HEK293 (cell line): Measurements from ENCODE around the gene ARHGAP15.

ENCODE experiments used
- CTCF ChIA-PET: fragments of 350-600 bp; formaldehyde crosslinking; extraction: SDS; loops from one replicate; lab custom pipeline; 2021; ENCODE audit warnings: antibody characterized with exemption; lab: Yijun Ruan, JAX
- POLR2A ChIA-PET: fragments of 300-600 bp; formaldehyde crosslinking; extraction: SDS; loops from one replicate; lab custom pipeline; 2020; ENCODE audit warnings: antibody characterized with exemption, inconsistent platforms; lab: Yijun Ruan, JAX
- H3K27ac ChIP-seq: fragments of 200-500 bp; sonication (Bioruptor generic); 2 replicates; pipeline ENCODE4 v1.5.1; 2014; ENCODE audit warnings: low read depth, low read length, control low read depth, inconsistent platforms; ENCODE audit errors: extremely low read depth
- H3K36me3 ChIP-seq, 2 experiments: fragments of 200-500 bp in 1 of 2; sonication (Bioruptor generic) in 1 of 2; 1 replicate in 1 of 2; 2 replicates in 1 of 2; pipeline ENCODE4 v1.5.1; 2014 to 2017; ENCODE audit warnings: inconsistent platforms in 2 of 2, low read length in 2 of 2; ENCODE audit not compliant: control insufficient read depth in 2 of 2, insufficient read depth in 1 of 2
- H3K4me1 ChIP-seq: fragments of 200-500 bp; sonication (Bioruptor generic); 2 replicates; pipeline ENCODE4 v1.5.1; 2014; ENCODE audit warnings: mild to moderate bottlenecking, low read length, inconsistent platforms; ENCODE audit not compliant: control insufficient read depth, insufficient read depth
- H3K4me3 ChIP-seq: 2 replicates; pipeline ENCODE4 v1.5.1; 2011; ENCODE audit warnings: low read depth, mild to moderate bottlenecking, control low read depth, low read length, moderate library complexity
- H3K9me3 ChIP-seq: fragments of 200-500 bp; sonication (Bioruptor generic); 2 replicates; pipeline ENCODE4 v1.5.1; 2014; ENCODE audit warnings: low read depth, low read length, inconsistent platforms; ENCODE audit not compliant: control insufficient read depth, insufficient read depth
- FEZF1 ChIP-seq: fragments of 450-650 bp; formaldehyde crosslinking; IDR thresholded peaks from 2 replicates; pipeline ENCODE4 v1.5.1; 2016; ENCODE audit warnings: missing biosample characterization, missing genetic modification characterization
- KLF7 ChIP-seq: fragments of 450-650 bp; formaldehyde crosslinking; IDR thresholded peaks from 2 replicates; pipeline ENCODE4 v1.5.1; 2016; ENCODE audit warnings: missing biosample characterization, missing genetic modification characterization, borderline replicate concordance
- MZF1 ChIP-seq: fragments of 450-650 bp; formaldehyde crosslinking; IDR thresholded peaks from 2 replicates; pipeline ENCODE4 v1.5.1; 2017; ENCODE audit warnings: missing biosample characterization, missing genetic modification characterization, borderline replicate concordance
- ZNF169 ChIP-seq: fragments of 450-650 bp; formaldehyde crosslinking; IDR thresholded peaks from 2 replicates; pipeline ENCODE4 v1.5.1; 2016; ENCODE audit warnings: missing biosample characterization, missing genetic modification characterization
- ZNF214 ChIP-seq: fragments of 450-650 bp; formaldehyde crosslinking; IDR thresholded peaks from 2 replicates; pipeline ENCODE4 v1.5.1; 2017; ENCODE audit warnings: missing biosample characterization, mild to moderate bottlenecking, missing genetic modification characterization, borderline replicate concordance
- ZNF23 ChIP-seq: fragments of 450-650 bp; formaldehyde crosslinking; IDR thresholded peaks from 2 replicates; pipeline ENCODE4 v1.5.1; 2016; ENCODE audit warnings: missing biosample characterization, missing genetic modification characterization, borderline replicate concordance
- ZNF335 ChIP-seq: fragments of 450-650 bp; formaldehyde crosslinking; conservative IDR thresholded peaks from 2 replicates; pipeline ENCODE4 v1.5.1; 2016; ENCODE audit warnings: missing biosample characterization, missing genetic modification characterization
- ZNF426 ChIP-seq: fragments of 450-650 bp; formaldehyde crosslinking; IDR thresholded peaks from 2 replicates; pipeline ENCODE4 v1.5.1; 2017; ENCODE audit warnings: missing biosample characterization, missing genetic modification characterization, mild to moderate bottlenecking, inconsistent platforms, moderate library complexity
- ZNF548 ChIP-seq: fragments of 450-650 bp; formaldehyde crosslinking; IDR thresholded peaks from 2 replicates; pipeline ENCODE4 v1.5.1; 2016; ENCODE audit warnings: missing biosample characterization, missing genetic modification characterization
- ZNF549 ChIP-seq: fragments of 450-650 bp; IDR thresholded peaks from 2 replicates; pipeline ENCODE4 v1.5.1; 2018; ENCODE audit warnings: missing biosample characterization, missing genetic modification characterization, mild to moderate bottlenecking, inconsistent platforms, moderate library complexity
- ZNF596 ChIP-seq: fragments of 450-650 bp; IDR thresholded peaks from 2 replicates; pipeline ENCODE4 v1.5.0; 2018; ENCODE audit warnings: missing biosample characterization, mild to moderate bottlenecking, missing genetic modification characterization, moderate library complexity
- ZNF600 ChIP-seq: fragments of 450-650 bp; formaldehyde crosslinking; IDR thresholded peaks from 2 replicates; pipeline ENCODE4 v1.5.1; 2016; ENCODE audit warnings: missing biosample characterization, missing genetic modification characterization
- ZNF623 ChIP-seq: fragments of 450-650 bp; formaldehyde crosslinking; IDR thresholded peaks from 2 replicates; pipeline ENCODE4 v1.5.1; 2016; ENCODE audit warnings: missing biosample characterization, missing genetic modification characterization
- ZNF654 ChIP-seq: fragments of 450-650 bp; formaldehyde crosslinking; IDR thresholded peaks from 2 replicates; pipeline ENCODE4 v1.5.1; 2016; ENCODE audit warnings: low read depth, missing biosample characterization, missing genetic modification characterization
- ZNF670 ChIP-seq: fragments of 450-650 bp; formaldehyde crosslinking; IDR thresholded peaks from 2 replicates; pipeline ENCODE4 v1.5.1; 2016; ENCODE audit warnings: missing biosample characterization, missing genetic modification characterization, low read depth
- ZSCAN23 ChIP-seq: fragments of 450-650 bp; formaldehyde crosslinking; IDR thresholded peaks from 2 replicates; pipeline ENCODE4 v1.5.1; 2016; ENCODE audit warnings: missing biosample characterization, missing genetic modification characterization
- TF ChIP-seq, protein P1 (sequence below): IDR thresholded peaks from 2 replicates; pipeline ENCODE4 v1.6.1; 2011; ENCODE audit warnings: mild to moderate bottlenecking, low read depth, low read length, borderline replicate concordance
- TF ChIP-seq, protein P2 (sequence below): fragments of 450-650 bp; formaldehyde crosslinking; IDR thresholded peaks from 2 replicates; pipeline ENCODE4 v1.5.1; 2016; ENCODE audit warnings: missing biosample characterization, missing genetic modification characterization
- TF ChIP-seq, protein P3 (sequence below): fragments of 450-650 bp; formaldehyde crosslinking; IDR thresholded peaks from 2 replicates; pipeline ENCODE4 v1.5.1; 2017; ENCODE audit warnings: missing biosample characterization, missing genetic modification characterization
- TF ChIP-seq, protein P4 (sequence below): fragments of 450-650 bp; formaldehyde crosslinking; IDR thresholded peaks from 2 replicates; pipeline ENCODE4 v1.5.1; 2017; ENCODE audit warnings: missing biosample characterization, missing genetic modification characterization

The ARHGAP15 gene

DNA sequence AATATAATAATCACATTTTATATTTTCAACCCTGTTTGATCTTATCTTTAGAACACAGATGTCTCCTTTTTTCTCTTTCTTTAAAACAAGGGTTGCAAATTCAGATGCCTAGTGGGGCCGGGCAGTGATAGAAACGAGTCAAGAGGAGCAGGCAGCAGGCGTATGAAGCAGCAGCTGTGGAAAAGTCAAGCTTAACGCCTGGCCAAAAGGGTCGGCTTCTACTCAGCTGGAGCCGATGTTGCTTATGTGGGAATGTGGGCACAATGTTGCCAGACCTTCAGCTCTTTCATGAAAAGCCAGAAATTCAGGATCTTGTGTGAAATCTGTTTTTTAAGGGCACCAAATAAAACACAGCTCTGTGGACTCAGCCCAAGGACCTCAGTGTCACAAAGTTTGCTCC, 642.7 kb downstream of the ARHGAP15 start:
- POLR2A ChIA-PET: no interaction called here
- CTCF ChIA-PET: no interaction called here
- no peaks in the 10 kb centered on the region for H3K4me1 ChIP-seq

DNA sequence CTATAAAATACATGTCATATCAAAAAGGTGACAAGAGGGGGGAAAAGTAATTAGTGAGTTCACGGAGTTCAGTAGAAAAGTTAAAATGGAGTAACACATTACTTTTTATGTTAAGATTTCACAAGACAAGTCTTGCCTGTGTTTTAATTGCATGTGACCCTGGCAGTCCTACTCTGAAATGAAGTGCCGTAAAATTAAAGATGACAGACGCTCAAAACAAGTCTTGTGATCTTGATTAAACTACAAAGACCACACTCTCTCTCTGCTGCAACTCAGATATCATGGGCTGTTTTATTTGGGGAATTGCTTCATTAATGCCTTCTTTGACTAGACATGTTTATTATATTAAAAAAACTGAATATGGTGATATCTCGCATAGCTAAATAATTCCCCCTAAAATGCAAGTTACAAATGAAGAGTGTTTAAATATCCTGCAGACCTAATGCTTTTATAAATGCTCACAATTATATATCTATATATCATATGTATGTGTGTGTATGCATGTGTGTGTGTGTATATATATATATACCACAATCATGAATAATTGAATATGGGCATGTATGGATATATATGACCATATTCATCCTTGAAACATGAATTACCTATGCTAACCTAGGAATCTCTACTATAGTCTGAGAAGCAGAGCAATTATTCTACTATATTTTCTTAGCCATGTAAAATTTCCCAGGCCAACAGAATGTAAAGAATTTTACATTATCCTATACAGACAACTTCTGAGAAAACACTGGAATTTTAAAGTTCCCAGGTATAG, 647.5 kb downstream of the ARHGAP15 start:
- Histone ChIP-seq H3K27ac (no peak overlapping the region), H3K36me3 (no peaks in the 10 kb centered on the region), H3K9me3 (no peaks in the 10 kb centered on the region), H3K4me3 (no peak overlapping the region), H3K4me1 (no peaks in the 10 kb centered on the region)
- POLR2A ChIA-PET: no interaction called here
- CTCF ChIA-PET: no interaction called here
- no peak for TF ChIP-seq ZSCAN23 (tag by site-specific recombination)
- no peak for TF ChIP-seq ZNF169 (tag by site-specific recombination)
- no peak for TF ChIP-seq ZNF549 (tag by site-specific recombination)
- TF ChIP-seq KLF7 (tag by site-specific recombination): no peak
- TF ChIP-seq ZNF23 (tag by site-specific recombination): no peak
- TF ChIP-seq, protein P1, sequence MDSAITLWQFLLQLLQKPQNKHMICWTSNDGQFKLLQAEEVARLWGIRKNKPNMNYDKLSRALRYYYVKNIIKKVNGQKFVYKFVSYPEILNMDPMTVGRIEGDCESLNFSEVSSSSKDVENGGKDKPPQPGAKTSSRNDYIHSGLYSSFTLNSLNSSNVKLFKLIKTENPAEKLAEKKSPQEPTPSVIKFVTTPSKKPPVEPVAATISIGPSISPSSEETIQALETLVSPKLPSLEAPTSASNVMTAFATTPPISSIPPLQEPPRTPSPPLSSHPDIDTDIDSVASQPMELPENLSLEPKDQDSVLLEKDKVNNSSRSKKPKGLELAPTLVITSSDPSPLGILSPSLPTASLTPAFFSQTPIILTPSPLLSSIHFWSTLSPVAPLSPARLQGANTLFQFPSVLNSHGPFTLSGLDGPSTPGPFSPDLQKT: no peak
- no peak for TF ChIP-seq FEZF1 (tag by site-specific recombination)
- no peak for TF ChIP-seq ZNF600 (tag by site-specific recombination)
- no peak for TF ChIP-seq ZNF548 (tag by site-specific recombination)
- TF ChIP-seq, protein P2, sequence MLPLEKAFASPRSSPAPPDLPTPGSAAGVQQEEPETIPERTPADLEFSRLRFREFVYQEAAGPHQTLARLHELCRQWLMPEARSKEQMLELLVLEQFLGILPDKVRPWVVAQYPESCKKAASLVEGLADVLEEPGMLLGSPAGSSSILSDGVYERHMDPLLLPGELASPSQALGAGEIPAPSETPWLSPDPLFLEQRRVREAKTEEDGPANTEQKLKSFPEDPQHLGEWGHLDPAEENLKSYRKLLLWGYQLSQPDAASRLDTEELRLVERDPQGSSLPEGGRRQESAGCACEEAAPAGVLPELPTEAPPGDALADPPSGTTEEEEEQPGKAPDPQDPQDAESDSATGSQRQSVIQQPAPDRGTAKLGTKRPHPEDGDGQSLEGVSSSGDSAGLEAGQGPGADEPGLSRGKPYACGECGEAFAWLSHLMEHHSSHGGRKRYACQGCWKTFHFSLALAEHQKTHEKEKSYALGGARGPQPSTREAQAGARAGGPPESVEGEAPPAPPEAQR (tag by site-specific recombination): no peak
- TF ChIP-seq ZNF596 (tag by site-specific recombination): no peak
- TF ChIP-seq ZNF623: no peak
- no peak for TF ChIP-seq ZNF214
- TF ChIP-seq MZF1: no peak

More for the DNA sequence above, 642.7 kb downstream of the ARHGAP15 start:
- Histone ChIP-seq H3K4me3 (no peak overlapping the region), H3K27ac (no peak overlapping the region), H3K36me3 (no peaks in the 10 kb centered on the region), H3K9me3 (no peaks in the 10 kb centered on the region)
- TF ChIP-seq ZNF670 (tag by site-specific recombination) (no peak), ZNF335 (tag by site-specific recombination) (no peak)
- TF ChIP-seq, protein P3, sequence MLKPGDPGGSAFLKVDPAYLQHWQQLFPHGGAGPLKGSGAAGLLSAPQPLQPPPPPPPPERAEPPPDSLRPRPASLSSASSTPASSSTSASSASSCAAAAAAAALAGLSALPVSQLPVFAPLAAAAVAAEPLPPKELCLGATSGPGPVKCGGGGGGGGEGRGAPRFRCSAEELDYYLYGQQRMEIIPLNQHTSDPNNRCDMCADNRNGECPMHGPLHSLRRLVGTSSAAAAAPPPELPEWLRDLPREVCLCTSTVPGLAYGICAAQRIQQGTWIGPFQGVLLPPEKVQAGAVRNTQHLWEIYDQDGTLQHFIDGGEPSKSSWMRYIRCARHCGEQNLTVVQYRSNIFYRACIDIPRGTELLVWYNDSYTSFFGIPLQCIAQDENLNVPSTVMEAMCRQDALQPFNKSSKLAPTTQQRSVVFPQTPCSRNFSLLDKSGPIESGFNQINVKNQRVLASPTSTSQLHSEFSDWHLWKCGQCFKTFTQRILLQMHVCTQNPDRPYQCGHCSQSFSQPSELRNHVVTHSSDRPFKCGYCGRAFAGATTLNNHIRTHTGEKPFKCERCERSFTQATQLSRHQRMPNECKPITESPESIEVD (tag by site-specific recombination): no peak
- TF ChIP-seq, all 188 proteins: peak for 0

DNA sequence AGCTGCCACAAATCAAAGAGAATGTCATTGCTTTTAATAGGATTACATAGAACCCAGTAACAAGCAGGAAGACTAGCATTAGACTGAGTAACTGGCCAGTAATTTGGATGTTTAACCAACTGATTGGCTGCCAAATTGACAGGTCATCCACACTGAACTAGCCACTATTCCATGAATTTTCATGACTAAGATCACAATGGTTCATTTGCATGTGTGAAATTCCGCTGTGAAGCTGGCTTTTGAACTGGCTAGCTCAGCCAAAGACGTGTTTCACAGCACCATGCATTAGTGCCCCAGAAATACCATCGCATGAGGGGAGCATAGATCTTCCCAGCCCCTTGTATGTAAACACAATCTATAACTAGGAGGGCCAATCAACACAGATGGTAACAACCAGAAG, 649.8 kb downstream of the ARHGAP15 start:
- POLR2A ChIA-PET: no interaction called here
- TF ChIP-seq ZNF654: no peak
- TF ChIP-seq, protein P4, sequence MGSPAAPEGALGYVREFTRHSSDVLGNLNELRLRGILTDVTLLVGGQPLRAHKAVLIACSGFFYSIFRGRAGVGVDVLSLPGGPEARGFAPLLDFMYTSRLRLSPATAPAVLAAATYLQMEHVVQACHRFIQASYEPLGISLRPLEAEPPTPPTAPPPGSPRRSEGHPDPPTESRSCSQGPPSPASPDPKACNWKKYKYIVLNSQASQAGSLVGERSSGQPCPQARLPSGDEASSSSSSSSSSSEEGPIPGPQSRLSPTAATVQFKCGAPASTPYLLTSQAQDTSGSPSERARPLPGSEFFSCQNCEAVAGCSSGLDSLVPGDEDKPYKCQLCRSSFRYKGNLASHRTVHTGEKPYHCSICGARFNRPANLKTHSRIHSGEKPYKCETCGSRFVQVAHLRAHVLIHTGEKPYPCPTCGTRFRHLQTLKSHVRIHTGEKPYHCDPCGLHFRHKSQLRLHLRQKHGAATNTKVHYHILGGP (tag by site-specific recombination): no peak
- TF ChIP-seq ZNF426: no peak
- TF ChIP-seq, all 188 proteins: peak for 0
- Histone ChIP-seq H3K27ac (no peak overlapping the region), H3K36me3 (no peaks in the 10 kb centered on the region), H3K9me3 (no peaks in the 10 kb centered on the region), H3K4me3 (no peak overlapping the region), H3K4me1 (no peaks in the 10 kb centered on the region)
- CTCF ChIA-PET: no interaction called here
